Measurements from ENCODE around the gene FXYD7. TPM values are rescaled to one million over a fixed set of nuclear protein-coding genes. Genes with fewer than 3 reads are reported as not detected.

The FXYD7 gene, protein sequence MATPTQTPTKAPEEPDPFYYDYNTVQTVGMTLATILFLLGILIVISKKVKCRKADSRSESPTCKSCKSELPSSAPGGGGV
- not detected in 2 replicates for total RNA-seq (2014; rRNA removed)
- Bru-seq, nascent RNA, result not detected
- BruChase-seq, experiment 1, labeled RNA remaining after a 6-hour chase, result not detected
- BruChase-seq, experiment 2, labeled RNA remaining after a 2-hour chase, result not detected
- long read RNA-seq, partial matches to known transcripts, result 0 of 1 reads
- long read RNA-seq, other reads (novel, unspliced or antisense), result 1 of 1 reads

DNA sequence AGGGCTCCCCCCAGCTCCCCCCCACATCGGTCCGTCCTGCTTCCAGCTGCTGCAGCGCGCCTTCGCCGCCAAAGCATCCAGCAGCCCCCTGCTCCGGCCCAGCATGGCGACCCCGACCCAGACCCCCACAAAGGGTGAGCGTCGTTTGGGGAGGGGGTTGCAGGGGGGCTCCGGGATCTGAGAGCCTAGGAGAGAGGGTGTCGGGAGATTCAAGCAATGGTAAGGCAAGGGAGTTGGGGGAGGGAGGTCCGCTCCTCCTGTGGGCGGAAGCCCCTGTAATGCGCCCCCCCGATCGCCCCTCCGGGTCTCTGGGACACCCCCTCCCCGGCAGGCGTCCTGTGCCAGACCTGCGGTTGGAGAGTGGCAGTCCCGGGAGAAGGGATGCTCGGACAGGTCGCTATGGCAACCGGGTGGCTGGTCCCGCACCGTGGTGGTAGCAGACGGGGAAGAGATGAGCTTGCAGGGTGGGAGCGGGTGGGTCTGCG, at the start of gene FXYD7:
Gene FXYD7, plus strand, starts transcription at position 25 of the 485 bp plus-strand sequence. Its CDS starts 79 bp downstream, at position 104.
- intact Hi-C loops (cut with micrococcal nuclease), result loop anchor here (5.0 to 10.0 kb wide), 2 partner anchors 76 to 102 kb away; partner anchors contain the start of gene LSR
- no peaks in the 10 kb centered on the region for H4K20me1 ChIP-seq (ENCODE audit: low read length)
- H3K9ac ChIP-seq (ENCODE audit: low read length), result no peak within 1 kb of the TSS
- ATAC-seq (no peak), DNase-seq (no peak)
- H3K9me2 ChIP-seq (replicated peaks; ENCODE audit: low read length), result no peaks in the 10 kb centered on the region
- H3K27ac ChIP-seq (ENCODE audit: low read length), result no peak within 1 kb of the TSS
- peak within 1 kb of the TSS; percentile 70 for H3K4me2 ChIP-seq (ENCODE audit: low read length)
- H3K27me3 ChIP-seq (ENCODE audit: low read length), result no peaks in the 10 kb centered on the region
- ChIA-PET CTCF (interaction anchor here (0.6 kb wide), 1 partner anchor 19 kb away, joined by 4 read pairs; no protein-coding TSS in a partner anchor), POLR2A (ENCODE audit: unreplicated experiment) (no interaction called here)
- H3K9me3 ChIP-seq (ENCODE audit: low read length), result no peaks in the 10 kb centered on the region
- no peaks in the 10 kb centered on the region for H3F3A ChIP-seq (ENCODE audit: low read length, unreplicated experiment)
- H2AFZ ChIP-seq (ENCODE audit: low read length), result peak within 1 kb of the TSS; percentile 50; the same call in 1 of the 2 replicates
- H3K36me3 ChIP-seq (ENCODE audit: low read depth, low read length), result no peaks in the 10 kb centered on the region
- no TSS peak for BruUV-seq (replicated peaks)
- H3K4me1 ChIP-seq (ENCODE audit: insufficient read depth, low read length), result 0 out of 2 replicates have a peak, but pooled peaks cover 11% of the 10 kb centered on the region
- H3K79me2 ChIP-seq (ENCODE audit: low read length), result no peaks in the 10 kb centered on the region
- TF ChIP-seq EZH2 (IDR thresholded peaks at IDR 0.05; ENCODE audit: low read length, unreplicated experiment), result no peak
- TF ChIP-seq, protein P1, sequence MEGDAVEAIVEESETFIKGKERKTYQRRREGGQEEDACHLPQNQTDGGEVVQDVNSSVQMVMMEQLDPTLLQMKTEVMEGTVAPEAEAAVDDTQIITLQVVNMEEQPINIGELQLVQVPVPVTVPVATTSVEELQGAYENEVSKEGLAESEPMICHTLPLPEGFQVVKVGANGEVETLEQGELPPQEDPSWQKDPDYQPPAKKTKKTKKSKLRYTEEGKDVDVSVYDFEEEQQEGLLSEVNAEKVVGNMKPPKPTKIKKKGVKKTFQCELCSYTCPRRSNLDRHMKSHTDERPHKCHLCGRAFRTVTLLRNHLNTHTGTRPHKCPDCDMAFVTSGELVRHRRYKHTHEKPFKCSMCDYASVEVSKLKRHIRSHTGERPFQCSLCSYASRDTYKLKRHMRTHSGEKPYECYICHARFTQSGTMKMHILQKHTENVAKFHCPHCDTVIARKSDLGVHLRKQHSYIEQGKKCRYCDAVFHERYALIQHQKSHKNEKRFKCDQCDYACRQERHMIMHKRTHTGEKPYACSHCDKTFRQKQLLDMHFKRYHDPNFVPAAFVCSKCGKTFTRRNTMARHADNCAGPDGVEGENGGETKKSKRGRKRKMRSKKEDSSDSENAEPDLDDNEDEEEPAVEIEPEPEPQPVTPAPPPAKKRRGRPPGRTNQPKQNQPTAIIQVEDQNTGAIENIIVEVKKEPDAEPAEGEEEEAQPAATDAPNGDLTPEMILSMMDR (conservative IDR thresholded peaks at IDR 0.05; ENCODE audit: low read depth, low read length), result no peak
- TF ChIP-seq EZH2phosphoT487 (IDR thresholded peaks at IDR 0.05; ENCODE audit: borderline replicate concordance, low read length), result no peak
- peak within 1 kb of the TSS; percentile 55 for H3K4me3 ChIP-seq (ENCODE audit: low read length)

DNA sequence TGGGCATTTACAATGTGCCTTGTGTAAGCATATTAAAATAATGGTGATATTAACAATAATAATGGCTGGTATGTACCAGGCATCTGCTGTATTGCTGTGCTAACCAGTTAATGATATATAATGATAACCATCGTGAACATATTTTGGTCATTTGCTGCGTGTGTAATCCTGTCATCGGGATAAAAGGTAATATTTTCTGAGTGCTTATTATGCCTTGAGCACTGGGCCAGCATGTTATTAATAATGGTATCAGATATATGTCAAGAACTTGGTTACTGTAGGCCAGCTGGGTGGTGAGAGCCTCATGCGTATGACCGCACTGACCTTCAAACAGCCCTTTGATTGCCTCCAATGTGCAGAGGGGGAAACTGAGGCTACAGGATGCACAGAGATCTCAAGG, 49.6 kb upstream of the FXYD7 start:
- BruUV-seq (replicated peaks), result no TSS peak
- Histone ChIP-seq H3K9ac (ENCODE audit: low read length) (no peak overlapping the region), H4K20me1 (ENCODE audit: low read length) (no peaks in the 10 kb centered on the region), H3K4me1 (ENCODE audit: insufficient read depth, low read length) (peaks cover 10% of the 10 kb centered on the region), H2AFZ (ENCODE audit: low read length) (no peak overlapping the region), H3K4me2 (ENCODE audit: low read length) (no peak overlapping the region), H3K27me3 (ENCODE audit: low read length) (no peaks in the 10 kb centered on the region), H3K79me2 (ENCODE audit: low read length) (no peaks in the 10 kb centered on the region), H3K36me3 (ENCODE audit: low read depth, low read length) (no peaks in the 10 kb centered on the region), H3F3A (ENCODE audit: low read length, unreplicated experiment) (no peaks in the 10 kb centered on the region), H3K9me3 (ENCODE audit: low read length) (no peaks in the 10 kb centered on the region), H3K4me3 (ENCODE audit: low read length) (no peak overlapping the region), H3K27ac (ENCODE audit: low read length) (no peak overlapping the region), H3K9me2 (replicated peaks; ENCODE audit: low read length) (no peaks in the 10 kb centered on the region)
- no peak for DNase-seq
- intact Hi-C loops (cut with micrococcal nuclease), result loop anchor here (5.0 kb wide), 1 partner anchor 36 kb away; no protein-coding TSS in a partner anchor
- ChIA-PET CTCF (no interaction called here), POLR2A (ENCODE audit: unreplicated experiment) (no interaction called here)
- ATAC-seq, result no peak
- TF ChIP-seq, protein P1 (conservative IDR thresholded peaks at IDR 0.05; ENCODE audit: low read depth, low read length), result no peak
- TF ChIP-seq EZH2 (IDR thresholded peaks at IDR 0.05; ENCODE audit: low read length, unreplicated experiment) (no peak), EZH2phosphoT487 (IDR thresholded peaks at IDR 0.05; ENCODE audit: borderline replicate concordance, low read length) (no peak)
